Measurements from ENCODE around the gene LHFPL6.

The LHFPL6 gene

GRCh38 chr13:39394796-39395678 lies 208.0 kb downstream of the LHFPL6 start:
- DNase-seq (ENCODE audit: low read depth in 2 of 3, low spot score in 1 of 3): no peak

GRCh38 chr13:39391761-39392160 lies 211.2 kb downstream of the LHFPL6 start:
- DNase-seq (ENCODE audit: low read depth in 2 of 3, low spot score in 1 of 3): no peak

GRCh38 chr13:39389013-39389412 lies 214.0 kb downstream of the LHFPL6 start:
- no peak for DNase-seq (ENCODE audit: low read depth in 2 of 3, low spot score in 1 of 3)

- DNase-seq (ENCODE audit: low read depth in 2 of 3, low spot score in 1 of 3): no peak
Measured at GRCh38 chr13:39385621-39386231, 217.3 kb downstream of the LHFPL6 start.

GRCh38 chr13:39385154-39385553 lies 217.8 kb downstream of the LHFPL6 start:
- DNase-seq (ENCODE audit: low read depth in 2 of 3, low spot score in 1 of 3): no peak

GRCh38 chr13:39381456-39381855 lies 221.5 kb downstream of the LHFPL6 start:
- no peak for DNase-seq (ENCODE audit: low read depth in 2 of 3, low spot score in 1 of 3)

- DNase-seq (ENCODE audit: low read depth in 2 of 3, low spot score in 1 of 3): no peak
Measured at GRCh38 chr13:39379667-39380655, 223.0 kb downstream of the LHFPL6 start.

- DNase-seq (ENCODE audit: low read depth in 2 of 3, low spot score in 1 of 3): no peak
Measured at GRCh38 chr13:39379118-39379517, 223.9 kb downstream of the LHFPL6 start.

- DNase-seq (ENCODE audit: low read depth in 2 of 3, low spot score in 1 of 3): no peak
Measured at GRCh38 chr13:39378306-39378705, 224.7 kb downstream of the LHFPL6 start.

GRCh38 chr13:39377699-39378098 lies 225.3 kb downstream of the LHFPL6 start:
- no peak for DNase-seq (ENCODE audit: low read depth in 2 of 3, low spot score in 1 of 3)

- DNase-seq (ENCODE audit: low read depth in 2 of 3, low spot score in 1 of 3): no peak
Measured at GRCh38 chr13:39376076-39376475, 226.9 kb downstream of the LHFPL6 start.

GRCh38 chr13:39375601-39376000 lies 227.4 kb downstream of the LHFPL6 start:
- DNase-seq (ENCODE audit: low read depth in 2 of 3, low spot score in 1 of 3): no peak

- DNase-seq (ENCODE audit: low read depth in 2 of 3, low spot score in 1 of 3): no peak
Measured at GRCh38 chr13:39374741-39375189, 228.2 kb downstream of the LHFPL6 start.

GRCh38 chr13:39373145-39373544 lies 229.8 kb downstream of the LHFPL6 start:
- no peak for DNase-seq (ENCODE audit: low read depth in 2 of 3, low spot score in 1 of 3)

GRCh38 chr13:39371706-39372105 lies 231.3 kb downstream of the LHFPL6 start:
- DNase-seq (ENCODE audit: low read depth in 2 of 3, low spot score in 1 of 3): no peak

- no peak for DNase-seq (ENCODE audit: low read depth in 2 of 3, low spot score in 1 of 3)
Measured at GRCh38 chr13:39370554-39370953, 232.4 kb downstream of the LHFPL6 start.

- DNase-seq (ENCODE audit: low read depth in 2 of 3, low spot score in 1 of 3): no peak
Measured at GRCh38 chr13:39370048-39370447, 232.9 kb downstream of the LHFPL6 start.

GRCh38 chr13:39369161-39369890 lies 233.7 kb downstream of the LHFPL6 start:
- no peak for DNase-seq (ENCODE audit: low read depth in 2 of 3, low spot score in 1 of 3)

- no peak for DNase-seq (ENCODE audit: low read depth in 2 of 3, low spot score in 1 of 3)
Measured at GRCh38 chr13:39365879-39366278, 237.1 kb downstream of the LHFPL6 start.

GRCh38 chr13:39364947-39365468 lies 238.0 kb downstream of the LHFPL6 start:
- no peak for DNase-seq (ENCODE audit: low read depth in 2 of 3, low spot score in 1 of 3)
